Liver (tissue), 9 donors: ENCODE measurements around the gene ZGPAT. TPM values are rescaled to one million over a fixed set of nuclear protein-coding genes. Genes with fewer than 3 reads are reported as not detected.

ENCODE experiments used
- DNase-seq: peaks from one replicate; pipeline ENCODE4 v3.0.0-alpha.2; 2017; ENCODE audit warnings: low spot score
- H3K27ac ChIP-seq, 2 donors: one replicate each; pipeline ENCODE4 v1.7.0; 2013; ENCODE audit warnings: inconsistent platforms in 2 of 2, low read length in 2 of 2, control low read depth in 1 of 2, low read depth in 1 of 2, mild to moderate bottlenecking in 1 of 2
- H3K27me3 ChIP-seq, 4 donors: one replicate each; pipeline versions ENCODE4 v1.6.1 to v1.7.0; 2013; ENCODE audit warnings: low read length in 3 of 4, inconsistent platforms in 1 of 4, mild to moderate bottlenecking in 1 of 4, moderate library complexity in 1 of 4; ENCODE audit not compliant: control insufficient read depth in 4 of 4, insufficient read depth in 4 of 4
- H3K36me3 ChIP-seq, 4 donors: one replicate each; pipeline versions ENCODE4 v1.6.1 to v1.7.0; 2013; ENCODE audit warnings: low read length in 3 of 4, mild to moderate bottlenecking in 3 of 4, low read depth in 1 of 4, moderate library complexity in 1 of 4; ENCODE audit not compliant: control insufficient read depth in 4 of 4, insufficient read depth in 3 of 4
- H3K4me1 ChIP-seq, 4 donors: one replicate each; pipeline versions ENCODE4 v1.6.1 to v1.7.0; 2013; ENCODE audit warnings: low read length in 3 of 4, mild to moderate bottlenecking in 3 of 4, moderate library complexity in 1 of 4; ENCODE audit not compliant: control insufficient read depth in 4 of 4, insufficient read depth in 4 of 4
- H3K4me3 ChIP-seq, 3 donors: one replicate each; pipeline versions ENCODE4 v1.6.1 to v1.7.0; 2013; ENCODE audit warnings: low read length in 3 of 3, control low read depth in 1 of 3, low read depth in 1 of 3, mild to moderate bottlenecking in 1 of 3
- H3K9ac ChIP-seq, 2 donors: one replicate each; pipeline ENCODE4 v1.7.0; 2013; ENCODE audit warnings: low read length in 2 of 2, mild to moderate bottlenecking in 2 of 2, moderate library complexity in 2 of 2, control low read depth in 1 of 2, low read depth in 1 of 2
- H3K9me3 ChIP-seq, 4 donors: one replicate each; pipeline versions ENCODE4 v1.6.1 to v1.7.0; 2013; ENCODE audit warnings: low read length in 3 of 4; ENCODE audit not compliant: control insufficient read depth in 4 of 4
- ATF3 ChIP-seq: IDR thresholded peaks from 2 replicates; pipeline ENCODE4 v1.6.1; 2016; ENCODE audit warnings: antibody characterized with exemption
- EGR1 ChIP-seq, 2 donors: IDR thresholded peaks; 2 replicates each; pipeline ENCODE4 v1.6.1; 2016 to 2018; ENCODE audit warnings: antibody characterized with exemption in 2 of 2, low read depth in 2 of 2
- FOXA1 ChIP-seq: IDR thresholded peaks from 2 replicates; pipeline ENCODE4 v1.6.1; 2016; ENCODE audit warnings: antibody characterized with exemption
- FOXA2 ChIP-seq: IDR thresholded peaks from 2 replicates; pipeline ENCODE4 v1.6.1; 2016; ENCODE audit warnings: antibody characterized with exemption
- GABPA ChIP-seq, 2 donors: IDR thresholded peaks in 1 of 2; conservative IDR thresholded peaks in 1 of 2; 2 replicates each; pipeline ENCODE4 v1.6.1; 2016; ENCODE audit warnings: antibody characterized with exemption in 2 of 2, mild to moderate bottlenecking in 1 of 2, moderate library complexity in 1 of 2
- HNF4A ChIP-seq, 2 donors: conservative IDR thresholded peaks; 2 replicates each; pipeline ENCODE4 v1.6.1; 2016; ENCODE audit warnings: antibody characterized with exemption in 2 of 2, mild to moderate bottlenecking in 2 of 2
- HNF4G ChIP-seq: IDR thresholded peaks from 2 replicates; pipeline ENCODE4 v1.6.1; 2016; ENCODE audit warnings: antibody characterized with exemption
- JUND ChIP-seq, 2 donors: IDR thresholded peaks; 2 replicates each; pipeline ENCODE4 v1.6.1; 2016; ENCODE audit warnings: antibody characterized with exemption in 2 of 2
- MAX ChIP-seq: IDR thresholded peaks from 2 replicates; pipeline ENCODE4 v1.6.1; 2016; ENCODE audit warnings: antibody characterized with exemption
- NR2F2 ChIP-seq: IDR thresholded peaks from 2 replicates; pipeline ENCODE4 v1.6.1; 2016; ENCODE audit warnings: antibody characterized with exemption
- RAD21 ChIP-seq, 2 donors: IDR thresholded peaks; 2 replicates each; pipeline ENCODE4 v1.6.1; 2016; ENCODE audit warnings: antibody characterized with exemption in 2 of 2, mild to moderate bottlenecking in 2 of 2
- REST ChIP-seq: IDR thresholded peaks from 2 replicates; pipeline ENCODE4 v1.6.1; 2016; ENCODE audit warnings: antibody characterized with exemption, mild to moderate bottlenecking
- RXRA ChIP-seq, 2 donors: IDR thresholded peaks; 2 replicates each; pipeline ENCODE4 v1.6.1; 2017 to 2018; ENCODE audit warnings: antibody characterized with exemption in 2 of 2, mild to moderate bottlenecking in 1 of 2
- SP1 ChIP-seq: IDR thresholded peaks from 2 replicates; pipeline ENCODE4 v1.6.1; 2018; ENCODE audit warnings: antibody characterized with exemption, mild to moderate bottlenecking
- TAF1 ChIP-seq: conservative IDR thresholded peaks from 2 replicates; pipeline ENCODE4 v1.6.1; 2016; ENCODE audit warnings: antibody characterized with exemption, mild to moderate bottlenecking
- YY1 ChIP-seq: IDR thresholded peaks from 2 replicates; pipeline ENCODE4 v1.6.1; 2016; ENCODE audit warnings: antibody characterized with exemption, mild to moderate bottlenecking
- ZBTB33 ChIP-seq: IDR thresholded peaks from 2 replicates; pipeline ENCODE4 v1.6.1; 2016; ENCODE audit warnings: antibody characterized with exemption
- WGBS: extraction: QIAGEN DNeasy Blood & Tissue Kit; methylation state at CpG from one replicate; pipeline ENCODE4 v1.1.7; 2013; 5-methylcytosine and 5-hydroxymethylcytosine counted together
- polyA plus RNA-seq, 2 donors: library from polyadenylated mRNA; stranded (reverse) in 1 of 2; unstranded in 1 of 2; fragments of 200-250 nt in 1 of 2; fragments of >200 nt in 1 of 2; fragmentation: Nextera tagmentation in 1 of 2; extraction: Ambion mirVana in 1 of 2; gene quantifications; one replicate each; pipeline versions ENCODE4 v1.2.1 to v1.2.3, GENCODE V29; 2013 to 2015
- total RNA-seq, 2 donors: library from RNA; depleted of rRNA; stranded (reverse); fragments of >200 nt; gene quantifications; one replicate each; pipeline ENCODE4 v1.2.3, GENCODE V29; 2014
- donor health status: healthy.
- donor health status: healthy.
- donor health status: healthy.
- donor health status: healthy.
- donor health status: healthy.

ZGPAT gene
- total and polyA plus RNA-seq, 4 donors: 10.3 to 90.5 (median 20.5) TPM

GRCh38 chr20:63739130-63740069 lies 31.6 kb downstream of the ZGPAT start, which contains the start of gene SLC2A4RG:
Gene SLC2A4RG, plus strand, starts transcription at chr20:63739776. Its CDS starts 137 bp downstream, at chr20:63739913.
- Histone ChIP-seq H3K4me1 (peaks cover 10 to 80% (median 53%) of the 10 kb centered on the region in 4 donors), H3K9me3 (no peaks in the 10 kb centered on the region), H3K27me3 (no peaks in the 10 kb centered on the region), H3K4me3 (peak within 1 kb of the TSS; percentile 69 to 91 (median 88)), H3K9ac (peak within 1 kb of the TSS; percentile 38 to 55), H3K36me3 (no peaks in the 10 kb centered on the region), H3K27ac (peak within 1 kb of the TSS; percentile 83 to 93)
- peak; percentile 84 for DNase-seq
- under 1% methylated on average over 136 of the region's 136 CpGs for WGBS
- TF ChIP-seq ATF3: no peak
- TF ChIP-seq RAD21 (IDR thresholded peaks at IDR 0.05): no peak
- peak; percentile 37 for TF ChIP-seq REST
- no peak for TF ChIP-seq FOXA1
- TF ChIP-seq RXRA (IDR thresholded peaks at IDR 0.05): peak in 1 of 2 donors; percentile 46
- peak; percentile 15 for TF ChIP-seq ZBTB33
- TF ChIP-seq HNF4A (conservative IDR thresholded peaks at IDR 0.05): peak; percentile 74 to 78
- no peak for TF ChIP-seq GABPA (IDR thresholded peaks at IDR 0.05 in 1 of 2, conservative IDR thresholded peaks at IDR 0.05 in 1 of 2)
- TF ChIP-seq YY1: peak; percentile 48
- TF ChIP-seq EGR1 (IDR thresholded peaks at IDR 0.05; ENCODE audit: low read depth in 2 of 2): peak in 1 of 2 donors; percentile 30
- peak; percentile 60 for TF ChIP-seq SP1
- no peak for TF ChIP-seq NR2F2
- no peak for TF ChIP-seq MAX
- TF ChIP-seq TAF1: no peak
- TF ChIP-seq HNF4G: peak; percentile 45
- TF ChIP-seq FOXA2: no peak
- TF ChIP-seq JUND (IDR thresholded peaks at IDR 0.05): no peak
